Breast epithelium (tissue), 4 donors: ENCODE measurements around the gene MCRS1. TPM values are rescaled to one million over a fixed set of nuclear protein-coding genes. Genes with fewer than 3 reads are reported as not detected.
"Not testable (repeated sequence)": the region's sequence is repeated elsewhere in the genome, so short reads cannot be mapped to it uniquely, and the experiment has no call there.

Experiments
- DNase-seq, 2 donors: peaks; one replicate each; pipeline ENCODE4 v3.0.0-alpha.2; 2019; ENCODE audit warnings: low spot score in 2 of 2
- H3K27ac ChIP-seq, 2 donors: fragments of 200-600 bp; sonication (generic) in 1 of 2; one replicate each; pipeline ENCODE4 v1.5.1; 2016 to 2019; ENCODE audit warnings: mild to moderate bottlenecking in 1 of 2
- H3K27me3 ChIP-seq, 2 donors: fragments of 200-600 bp; sonication (generic) in 1 of 2; one replicate each; pipeline versions ENCODE4 v1.5.1 to v1.6.0; 2017 to 2019; ENCODE audit warnings: control low read depth in 1 of 2, mild to moderate bottlenecking in 1 of 2
- H3K36me3 ChIP-seq: fragments of 200-600 bp; one replicate; pipeline ENCODE4 v1.5.1; 2019
- H3K4me1 ChIP-seq, 2 donors: fragments of 200-600 bp; sonication (generic); one replicate each; pipeline ENCODE4 v1.5.1; 2016 to 2019; ENCODE audit warnings: control low read depth in 1 of 2
- H3K4me3 ChIP-seq, 3 donors: fragments of 200-600 bp; sonication (generic); 1 replicate in 2 of 3; 2 replicates in 1 of 3; pipeline ENCODE4 v1.5.1; 2016 to 2019; ENCODE audit warnings: mild to moderate bottlenecking in 3 of 3, moderate library complexity in 2 of 3
- H3K9me3 ChIP-seq, 2 donors: fragments of 200-600 bp; sonication (generic) in 1 of 2; one replicate each; pipeline ENCODE4 v1.5.1; 2016 to 2019; ENCODE audit warnings: control low read depth in 1 of 2
- CTCF ChIP-seq, 3 donors: fragments of 450-650 bp; IDR thresholded peaks; one replicate each; pipeline ENCODE4 v1.5.1; 2016 to 2017; ENCODE audit warnings: antibody characterized with exemption in 3 of 3, mild to moderate bottlenecking in 3 of 3, moderate library complexity in 3 of 3
- POLR2A ChIP-seq: fragments of 450-650 bp; IDR thresholded peaks from one replicate; pipeline ENCODE4 v1.6.1; 2016; ENCODE audit warnings: antibody characterized with exemption, mild to moderate bottlenecking, moderate library complexity
- POLR2AphosphoS5 ChIP-seq, 3 donors: sonication (generic); formaldehyde crosslinking; IDR thresholded peaks; one replicate each; pipeline ENCODE4 v1.6.1; 2017; ENCODE audit warnings: antibody characterized with exemption in 3 of 3
- intact Hi-C: fragments of 100-400 bp; cut with DNase I; formaldehyde crosslinking; loops from one replicate; pipeline ENCODE4 v1.15.1; 2023; ENCODE audit warnings: low total_unique reads
- total RNA-seq, 3 donors: library from RNA; depleted of rRNA; stranded (reverse); fragments of >200 nt; gene quantifications; one replicate each; pipeline ENCODE4 v1.1.0, GENCODE V29; 2016

The MCRS1 gene
- total RNA-seq = 10 to 100 TPM; 37.6 to 52.4 (median 52.1) TPM

GRCh38 chr12:49567611-49568441 is at the start of gene MCRS1:
TSS of gene MCRS1 (minus strand) at chr12:49568142. CDS start at chr12:49566731, 1,411 bp downstream.
- DNase-seq = peak; percentile 78 to 84
- Histone ChIP-seq H3K9me3 (no peaks in the 10 kb centered on the region), H3K4me1 (peaks cover 0 to 10% of the 10 kb centered on the region in 2 donors), H3K27ac (peak within 1 kb of the TSS; percentile 91 to 96), H3K4me3 (peak within 1 kb of the TSS; percentile 76 to 99 (median 87)), H3K36me3 (peaks cover 4% of the 10 kb centered on the region), H3K27me3 (no peaks in the 10 kb centered on the region)
- intact Hi-C loops = no loop called here
- TF ChIP-seq POLR2AphosphoS5 (IDR thresholded peaks at IDR 0.05) (peak; percentile 91 to 96 (median 92)), CTCF (IDR thresholded peaks at IDR 0.05) (no peak), POLR2A (peak; percentile 45)

- no peak for TF ChIP-seq POLR2A
- no peak for TF ChIP-seq POLR2AphosphoS5 (IDR thresholded peaks at IDR 0.05)
- TF ChIP-seq CTCF (IDR thresholded peaks at IDR 0.05) = no peak
- no peaks in the 10 kb centered on the region for H3K9me3 ChIP-seq
- intact Hi-C loops = no loop called here
Measured at GRCh38 chr12:49616533-49617219, 48.7 kb upstream of the MCRS1 start.

GRCh38 chr12:49615725-49616124 is 47.8 kb upstream of the MCRS1 start:
- TF ChIP-seq POLR2AphosphoS5 (IDR thresholded peaks at IDR 0.05) = no peak
- no peaks in the 10 kb centered on the region for H3K36me3 ChIP-seq
- H3K27ac ChIP-seq = no peak overlapping the region
- no peaks in the 10 kb centered on the region for H3K9me3 ChIP-seq
- H3K4me1 ChIP-seq = no peaks in the 10 kb centered on the region
- intact Hi-C loops = no loop called here
- no peaks in the 10 kb centered on the region for H3K27me3 ChIP-seq
- H3K4me3 ChIP-seq = no peak overlapping the region
- DNase-seq = no peak

More at GRCh38 chr12:49616533-49617219, 48.7 kb upstream of the MCRS1 start:
- Histone ChIP-seq H3K4me1 (peaks cover 0 to 2% of the 10 kb centered on the region in 2 donors), H3K4me3 (no peak overlapping the region), H3K27ac (no peak overlapping the region), H3K27me3 (no peaks in the 10 kb centered on the region), H3K36me3 (no peaks in the 10 kb centered on the region)
- DNase-seq = no peak

- Histone ChIP-seq H3K27me3 (no peaks in the 10 kb centered on the region), H3K4me1 (no peaks in the 10 kb centered on the region), H3K27ac (no peak overlapping the region), H3K4me3 (no peak overlapping the region), H3K9me3 (no peaks in the 10 kb centered on the region), H3K36me3 (no peaks in the 10 kb centered on the region)
- no peak for DNase-seq
- intact Hi-C loops = loop anchor here (2.0 kb wide), 2 partner anchors 65 to 69 kb away; no protein-coding TSS in a partner anchor
- no peak for TF ChIP-seq CTCF (IDR thresholded peaks at IDR 0.05)
- no peak for TF ChIP-seq POLR2AphosphoS5 (IDR thresholded peaks at IDR 0.05)
- TF ChIP-seq POLR2A = no peak
Measured at GRCh38 chr12:49612210-49612609, 44.3 kb upstream of the MCRS1 start.

GRCh38 chr12:49610785-49611184 is 42.8 kb upstream of the MCRS1 start:
- H3K36me3 ChIP-seq, H3K4me1 ChIP-seq, H3K27me3 ChIP-seq, DNase-seq, H3K9me3 ChIP-seq, H3K27ac ChIP-seq, intact Hi-C loops, H3K4me3 ChIP-seq: not testable (repeated sequence)

GRCh38 chr12:49609875-49610154 is 41.9 kb upstream of the MCRS1 start:
- Histone ChIP-seq H3K4me1 (no peaks in the 10 kb centered on the region), H3K27ac (no peak overlapping the region), H3K9me3 (no peaks in the 10 kb centered on the region), H3K27me3 (no peaks in the 10 kb centered on the region), H3K4me3 (no peak overlapping the region), H3K36me3 (no peaks in the 10 kb centered on the region)
- intact Hi-C loops = no loop called here
- peak in 1 of 2 donors; percentile 65 for DNase-seq
- TF ChIP-seq CTCF (IDR thresholded peaks at IDR 0.05) (no peak), POLR2A (no peak), POLR2AphosphoS5 (IDR thresholded peaks at IDR 0.05) (no peak)
